ENCODE measurements around the gene SPRED3.

Gene SPRED3

GRCh38 chr19:38421856-38422255 is 33.4 kb downstream of the SPRED3 start:
- Histone ChIP-seq H3K4me1 (ENCODE audit: insufficient read depth, low read length, poor library complexity, severe bottlenecking) (peaks cover 14% of the 10 kb centered on the region), H3K36me3 (ENCODE audit: insufficient read depth, low read length) (no peaks in the 10 kb centered on the region), H3K9me3 (ENCODE audit: insufficient read depth, low read depth, low read length) (no peaks in the 10 kb centered on the region), H3K27me3 (ENCODE audit: insufficient read depth, low read length, poor library complexity, severe bottlenecking) (no peaks in the 10 kb centered on the region), H3F3A (ENCODE audit: low read depth) (no peaks in the 10 kb centered on the region), H3K4me2 (ENCODE audit: low read depth, low read length, poor library complexity, severe bottlenecking) (no peak overlapping the region), H3K79me2 (ENCODE audit: insufficient read depth, low read length) (no peaks in the 10 kb centered on the region), H3K9me2 (replicated peaks; ENCODE audit: low read depth, low read length) (no peaks in the 10 kb centered on the region), H3K4me3 (ENCODE audit: low read length, poor library complexity, severe bottlenecking) (no peak overlapping the region), H4K20me1 (ENCODE audit: insufficient read depth, low read length, poor library complexity, severe bottlenecking) (no peaks in the 10 kb centered on the region), H2AFZ (ENCODE audit: low read length) (no peak overlapping the region), H3K9ac (ENCODE audit: low read depth, low read length, poor library complexity, severe bottlenecking) (no peak overlapping the region)
- no peak for TF ChIP-seq CTCF (conservative IDR thresholded peaks at IDR 0.05; ENCODE audit: low read length)
- TF ChIP-seq EZH2phosphoT487 (IDR thresholded peaks at IDR 0.05; ENCODE audit: borderline replicate concordance): no peak

GRCh38 chr19:38422438-38422837 is 33.9 kb downstream of the SPRED3 start:
- Histone ChIP-seq H3K27me3 (ENCODE audit: insufficient read depth, low read length, poor library complexity, severe bottlenecking) (no peaks in the 10 kb centered on the region), H3K4me1 (ENCODE audit: insufficient read depth, low read length, poor library complexity, severe bottlenecking) (peaks cover 14% of the 10 kb centered on the region), H3K9me2 (replicated peaks; ENCODE audit: low read depth, low read length) (no peaks in the 10 kb centered on the region), H3K79me2 (ENCODE audit: insufficient read depth, low read length) (no peaks in the 10 kb centered on the region), H3K4me3 (ENCODE audit: low read length, poor library complexity, severe bottlenecking) (no peak overlapping the region), H3K9ac (ENCODE audit: low read depth, low read length, poor library complexity, severe bottlenecking) (no peak overlapping the region), H3K4me2 (ENCODE audit: low read depth, low read length, poor library complexity, severe bottlenecking) (no peak overlapping the region), H3K9me3 (ENCODE audit: insufficient read depth, low read depth, low read length) (no peaks in the 10 kb centered on the region), H3F3A (ENCODE audit: low read depth) (no peaks in the 10 kb centered on the region), H4K20me1 (ENCODE audit: insufficient read depth, low read length, poor library complexity, severe bottlenecking) (no peaks in the 10 kb centered on the region), H3K36me3 (ENCODE audit: insufficient read depth, low read length) (no peaks in the 10 kb centered on the region), H2AFZ (ENCODE audit: low read length) (no peak overlapping the region)
- TF ChIP-seq EZH2phosphoT487 (IDR thresholded peaks at IDR 0.05; ENCODE audit: borderline replicate concordance) (no peak), CTCF (conservative IDR thresholded peaks at IDR 0.05; ENCODE audit: low read length) (no peak)

- no peaks in the 10 kb centered on the region for H3K9me2 ChIP-seq (replicated peaks; ENCODE audit: low read depth, low read length)
- H3K9ac ChIP-seq (ENCODE audit: low read depth, low read length, poor library complexity, severe bottlenecking): no peak overlapping the region
- H3K4me3 ChIP-seq (ENCODE audit: low read length, poor library complexity, severe bottlenecking): no peak overlapping the region
- no peaks in the 10 kb centered on the region for H4K20me1 ChIP-seq (ENCODE audit: insufficient read depth, low read length, poor library complexity, severe bottlenecking)
- no peak overlapping the region for H2AFZ ChIP-seq (ENCODE audit: low read length)
- no peaks in the 10 kb centered on the region for H3K79me2 ChIP-seq (ENCODE audit: insufficient read depth, low read length)
- no peaks in the 10 kb centered on the region for H3K36me3 ChIP-seq (ENCODE audit: insufficient read depth, low read length)
- H3K4me2 ChIP-seq (ENCODE audit: low read depth, low read length, poor library complexity, severe bottlenecking): no peak overlapping the region
- H3K9me3 ChIP-seq (ENCODE audit: insufficient read depth, low read depth, low read length): no peaks in the 10 kb centered on the region
- TF ChIP-seq EZH2phosphoT487 (IDR thresholded peaks at IDR 0.05; ENCODE audit: borderline replicate concordance) (no peak), CTCF (conservative IDR thresholded peaks at IDR 0.05; ENCODE audit: low read length) (no peak)
- H3F3A ChIP-seq (ENCODE audit: low read depth): no peaks in the 10 kb centered on the region
- peaks cover 16% of the 10 kb centered on the region for H3K4me1 ChIP-seq (ENCODE audit: insufficient read depth, low read length, poor library complexity, severe bottlenecking)
- no peaks in the 10 kb centered on the region for H3K27me3 ChIP-seq (ENCODE audit: insufficient read depth, low read length, poor library complexity, severe bottlenecking)
Measured at GRCh38 chr19:38424272-38424671, 35.8 kb downstream of the SPRED3 start.
